NCI-H1105 (cell line): ENCODE results near the gene COX6B1.
A peak's percentile ranks its signal among the peaks of the same experiment; 100 is the strongest.
"Not testable (repeated sequence)": the region's sequence is repeated elsewhere in the genome, so short reads cannot be mapped to it uniquely, and the experiment has no call there.

ENCODE experiments used
- DNase-seq: peaks from one replicate; lab custom pipeline; 2025; lab: John Stamatoyannopoulos, UW

The COX6B1 gene

GRCh38 chr19:35633727-35634440 is 14.2 kb upstream of the COX6B1 start:
- no peak for DNase-seq

GRCh38 chr19:35636651-35637050 is 11.5 kb upstream of the COX6B1 start:
- DNase-seq = no peak

- no peak for DNase-seq
These were observed 11.0 kb upstream of the COX6B1 start for GRCh38 chr19:35637165-35637564.

- DNase-seq = no peak
These were observed 8.8 kb upstream of the COX6B1 start for GRCh38 chr19:35639321-35639639.

GRCh38 chr19:35639863-35640262 is 8.3 kb upstream of the COX6B1 start:
- no peak for DNase-seq

GRCh38 chr19:35641515-35642151 is 6.5 kb upstream of the COX6B1 start, which contains the start of gene ETV2:
TSS of gene ETV2 (plus strand) at chr19:35641745. CDS start at chr19:35642461, 716 bp downstream.
- DNase-seq = no peak

- DNase-seq = no peak
These were observed 5.8 kb upstream of the COX6B1 start for GRCh38 chr19:35642312-35642711.

GRCh38 chr19:35642798-35643254 is 5.3 kb upstream of the COX6B1 start:
- DNase-seq = no peak

- peak; percentile 88 for DNase-seq
These were observed 4.6 kb upstream of the COX6B1 start for GRCh38 chr19:35643255-35644205.

- peak; percentile 94 for DNase-seq
These were observed 3.7 kb upstream of the COX6B1 start for GRCh38 chr19:35644206-35644986.

GRCh38 chr19:35644987-35645679 is 3.0 kb upstream of the COX6B1 start:
- peak; percentile 58 for DNase-seq

- no peak for DNase-seq
These were observed 2.2 kb upstream of the COX6B1 start for GRCh38 chr19:35645680-35646511.

- no peak for DNase-seq
These were observed 2.5 kb downstream of the COX6B1 start for GRCh38 chr19:35650581-35650980.

- not testable (repeated sequence) for DNase-seq
These were observed 6.7 kb downstream of the COX6B1 start for GRCh38 chr19:35654828-35655227.

GRCh38 chr19:35655600-35655999 is 7.5 kb downstream of the COX6B1 start:
- no peak for DNase-seq

GRCh38 chr19:35656700-35657099 is 8.6 kb downstream of the COX6B1 start:
- no peak for DNase-seq

- no peak for DNase-seq
These were observed 10.0 kb downstream of the COX6B1 start for GRCh38 chr19:35657904-35658700.

GRCh38 chr19:35661995-35662340 is 13.8 kb downstream of the COX6B1 start:
- no peak for DNase-seq

GRCh38 chr19:35663981-35664380 is 15.9 kb downstream of the COX6B1 start:
- no peak for DNase-seq
